ENCODE measurements around the gene SLC34A3.

The SLC34A3 gene

GRCh38 chr9:137243626-137244485 is 13.2 kb downstream of the SLC34A3 start:
- H3K4me3 Mint-ChIP-seq = peak overlapping the region; percentile 6 to 11
- H3K36me3 Mint-ChIP-seq = peaks cover 17 to 30% of the 10 kb centered on the region in 2 donors
- H3K27ac Mint-ChIP-seq = peak overlapping the region; percentile 89
- H3K27me3 Mint-ChIP-seq = no peaks in the 10 kb centered on the region
- DNase-seq (no peak), ATAC-seq (replicated peaks) (no peak)
- peaks cover 24 to 42% of the 10 kb centered on the region in 2 donors for H3K4me1 Mint-ChIP-seq
- no peaks in the 10 kb centered on the region for H3K9me3 Mint-ChIP-seq

- no peaks in the 10 kb centered on the region for H3K9me3 Mint-ChIP-seq
- ATAC-seq (replicated peaks) = no peak
- peaks cover 21 to 33% of the 10 kb centered on the region in 2 donors for H3K4me1 Mint-ChIP-seq
- H3K36me3 Mint-ChIP-seq = peaks cover 15 to 30% of the 10 kb centered on the region in 2 donors
- no peak overlapping the region for H3K4me3 Mint-ChIP-seq
- H3K27me3 Mint-ChIP-seq = no peaks in the 10 kb centered on the region
- DNase-seq = no peak
- H3K27ac Mint-ChIP-seq = peak overlapping the region; percentile 89
Measured at GRCh38 chr9:137244486-137245449, 14.1 kb downstream of the SLC34A3 start.

- Mint-ChIP-seq H3K27ac (peak overlapping the region; percentile 3), H3K4me3 (no peak overlapping the region), H3K27me3 (no peaks in the 10 kb centered on the region), H3K4me1 (peaks cover 21 to 32% of the 10 kb centered on the region in 2 donors), H3K36me3 (peaks cover 15 to 30% of the 10 kb centered on the region in 2 donors), H3K9me3 (no peaks in the 10 kb centered on the region)
- DNase-seq (no peak), ATAC-seq (replicated peaks) (no peak)
Measured at GRCh38 chr9:137245450-137246421, 15.0 kb downstream of the SLC34A3 start.

- DNase-seq (no peak), ATAC-seq (replicated peaks) (no peak)
- no peak overlapping the region for H3K27ac Mint-ChIP-seq
- H3K4me3 Mint-ChIP-seq = no peak overlapping the region
- H3K4me1 Mint-ChIP-seq = peaks cover 17 to 28% of the 10 kb centered on the region in 2 donors
- H3K27me3 Mint-ChIP-seq = no peaks in the 10 kb centered on the region
- peaks cover 9 to 22% of the 10 kb centered on the region in 2 donors for H3K36me3 Mint-ChIP-seq
- H3K9me3 Mint-ChIP-seq = no peaks in the 10 kb centered on the region
Measured at GRCh38 chr9:137247135-137247915, 16.6 kb downstream of the SLC34A3 start.

GRCh38 chr9:137247916-137248175 is 17.1 kb downstream of the SLC34A3 start:
- Mint-ChIP-seq H3K4me3 (no peak overlapping the region), H3K4me1 (peaks cover 14 to 22% of the 10 kb centered on the region in 2 donors), H3K9me3 (no peaks in the 10 kb centered on the region), H3K27me3 (no peaks in the 10 kb centered on the region), H3K27ac (no peak overlapping the region), H3K36me3 (peaks cover 4 to 17% of the 10 kb centered on the region in 2 donors)
- DNase-seq (no peak), ATAC-seq (replicated peaks) (no peak)

- Mint-ChIP-seq H3K9me3 (no peaks in the 10 kb centered on the region), H3K27ac (no peak overlapping the region), H3K27me3 (no peaks in the 10 kb centered on the region), H3K36me3 (no peaks in the 10 kb centered on the region), H3K4me1 (peaks cover 10 to 21% of the 10 kb centered on the region in 2 donors), H3K4me3 (no peak overlapping the region)
- ATAC-seq (replicated peaks) (no peak), DNase-seq (no peak)
Measured at GRCh38 chr9:137250329-137251193, 19.9 kb downstream of the SLC34A3 start.

- Mint-ChIP-seq H3K36me3 (no peaks in the 10 kb centered on the region), H3K27ac (no peak within 1 kb of the TSS), H3K27me3 (no peaks in the 10 kb centered on the region), H3K4me1 (peaks cover 10 to 24% of the 10 kb centered on the region in 2 donors), H3K9me3 (no peaks in the 10 kb centered on the region), H3K4me3 (no peak within 1 kb of the TSS)
- DNase-seq (no peak), ATAC-seq (replicated peaks) (no peak)
Measured at GRCh38 chr9:137251194-137251461, 20.4 kb downstream of the SLC34A3 start, which contains the start of gene STPG3. Gene STPG3, plus strand, starts transcription at chr9:137251286. Its CDS starts 1 bp downstream, at chr9:137251287.

- peaks cover 15 to 30% of the 10 kb centered on the region in 2 donors for H3K4me1 Mint-ChIP-seq
- H3K27ac Mint-ChIP-seq = no peak overlapping the region
- no peak overlapping the region for H3K4me3 Mint-ChIP-seq
- peaks cover 0 to 3% of the 10 kb centered on the region in 2 donors for H3K36me3 Mint-ChIP-seq
- no peaks in the 10 kb centered on the region for H3K9me3 Mint-ChIP-seq
- ATAC-seq (replicated peaks) (no peak), DNase-seq (no peak)
- no peaks in the 10 kb centered on the region for H3K27me3 Mint-ChIP-seq
Measured at GRCh38 chr9:137251490-137252268, 21.0 kb downstream of the SLC34A3 start.

GRCh38 chr9:137252555-137253506 is 22.1 kb downstream of the SLC34A3 start:
- Mint-ChIP-seq H3K9me3 (no peaks in the 10 kb centered on the region), H3K4me1 (peaks cover 18 to 32% of the 10 kb centered on the region in 2 donors), H3K27ac (no peak overlapping the region), H3K4me3 (no peak overlapping the region), H3K27me3 (no peaks in the 10 kb centered on the region), H3K36me3 (peaks cover 0 to 8% of the 10 kb centered on the region in 2 donors)
- DNase-seq = no peak
- ATAC-seq (replicated peaks) = no peak

GRCh38 chr9:137253717-137254623 is 23.3 kb downstream of the SLC34A3 start:
- no peaks in the 10 kb centered on the region for H3K9me3 Mint-ChIP-seq
- H3K36me3 Mint-ChIP-seq = peaks cover 0 to 8% of the 10 kb centered on the region in 2 donors
- no peak for DNase-seq
- peak overlapping the region; percentile 84 for H3K27ac Mint-ChIP-seq
- no peaks in the 10 kb centered on the region for H3K27me3 Mint-ChIP-seq
- ATAC-seq (replicated peaks) = no peak
- H3K4me1 Mint-ChIP-seq = peaks cover 18 to 32% of the 10 kb centered on the region in 2 donors
- H3K4me3 Mint-ChIP-seq = peak overlapping the region; percentile 82
